HepG2 (cell line): ENCODE measurements around the gene TMEM80. TPM values are rescaled to one million over a fixed set of nuclear protein-coding genes. Genes with fewer than 3 reads are reported as not detected.

Experiments
- ATAC-seq: fragments of 200-7000 bp; cut with Tn5 transposase; 3 replicates; pipeline ENCODE4 v1.9.1; 2020; ENCODE audit warnings: mild to moderate bottlenecking, moderate library complexity
- BruUV-seq: library from RNA; stranded (reverse); fragments of 400-500 nt; replicated peaks from 2 replicates; lab custom pipeline; 2021; lab: Mats Ljungman, UMichigan
- CTCF ChIA-PET: fragments of 300-600 bp; formaldehyde crosslinking; extraction: SDS; loops from one replicate; lab custom pipeline; 2021; ENCODE audit warnings: low total read pairs, inconsistent platforms, low intra/inter-chr PET ratio; lab: Yijun Ruan, JAX
- POLR2A ChIA-PET: fragments of 350-600 bp; sonication (Branson Sonifier 250); formaldehyde crosslinking; loops from one replicate; lab custom pipeline; 2020; ENCODE audit warnings: antibody characterized with exemption, inconsistent platforms; lab: Yijun Ruan, JAX
- DNase-seq: peaks from one replicate; pipeline ENCODE4 v3.0.0-alpha.2; 2015; ENCODE audit warnings: low spot score
- FAIRE-seq: peaks from 3 replicates; lab custom pipeline; 2011; peaks lifted over from hg19 to GRCh38; lab: Jason Lieb, UNC
- H2AFZ ChIP-seq: one replicate; pipeline ENCODE4 v1.6.1; 2011; ENCODE audit warnings: low read length, inconsistent platforms
- H3K27ac ChIP-seq: fragments of 300-600 bp; 3 replicates; pipeline ENCODE4 v1.8.0; 2011; ENCODE audit warnings: mixed run types, mild to moderate bottlenecking, mixed read lengths, low read length, inconsistent platforms; ENCODE audit not compliant: insufficient read depth; ENCODE audit errors: extremely low read length
- H3K27me3 ChIP-seq, 2 experiments: fragments of 200-600 bp in 1 of 2; 2 replicates in 1 of 2; 3 replicates in 1 of 2; pipeline versions ENCODE4 v1.6.0 to v1.8.0; 2011; ENCODE audit warnings: low read length in 2 of 2, mild to moderate bottlenecking in 2 of 2, moderate library complexity in 2 of 2, inconsistent platforms in 1 of 2; ENCODE audit not compliant: insufficient read depth in 2 of 2, control insufficient read depth in 1 of 2
- H3K36me3 ChIP-seq, 2 experiments: fragments of 200-600 bp in 1 of 2; replicated peaks in 1 of 2; 2 replicates in 1 of 2; 3 replicates in 1 of 2; pipeline versions ENCODE4 v1.5.1 to v1.8.0; 2011; ENCODE audit warnings: low read length in 2 of 2, inconsistent platforms in 1 of 2; ENCODE audit not compliant: insufficient read depth in 2 of 2, control insufficient read depth in 1 of 2
- H3K4me1 ChIP-seq: 2 replicates; pipeline ENCODE4 v1.5.1; 2012; ENCODE audit warnings: low read length, inconsistent platforms; ENCODE audit not compliant: insufficient read depth
- H3K4me2 ChIP-seq: 2 replicates; pipeline ENCODE4 v1.6.0; 2011; ENCODE audit warnings: low read depth, low read length, inconsistent platforms
- H3K4me3 ChIP-seq, 3 experiments: fragments of 200-600 bp in 1 of 3; sonication (generic), shearing (Covaris generic) in 1 of 3; replicated peaks in 1 of 3; 2 replicates each; pipeline ENCODE4 v1.5.1; 2011 to 2016; ENCODE audit warnings: low read length in 3 of 3, inconsistent platforms in 2 of 3, low read depth in 2 of 3, mild to moderate bottlenecking in 2 of 3, control low read depth in 1 of 3, mixed read lengths in 1 of 3; ENCODE audit not compliant: insufficient read depth in 1 of 3
- H3K79me2 ChIP-seq: one replicate; pipeline ENCODE4 v1.6.1; 2011; ENCODE audit warnings: low read length, inconsistent platforms; ENCODE audit not compliant: insufficient read depth
- H3K9ac ChIP-seq: 2 replicates; pipeline ENCODE4 v1.6.0; 2011; ENCODE audit warnings: mild to moderate bottlenecking, low read depth, low read length, inconsistent platforms; ENCODE audit not compliant: insufficient read depth
- H3K9me3 ChIP-seq: 2 replicates; pipeline ENCODE4 v1.5.1; 2012; ENCODE audit warnings: mild to moderate bottlenecking, low read length
- H4K20me1 ChIP-seq: 2 replicates; pipeline ENCODE4 v1.6.0; 2011; ENCODE audit warnings: inconsistent platforms, mild to moderate bottlenecking, low read length, moderate library complexity; ENCODE audit not compliant: insufficient read depth
- HIC2 ChIP-seq: sonication (generic); formaldehyde crosslinking; IDR thresholded peaks from 2 replicates; pipeline ENCODE4 v1.9.0; 2022; ENCODE audit warnings: low read depth, missing genetic modification reagents
- NR2F6 ChIP-seq, 2 experiments: IDR thresholded peaks; 2 replicates each; pipeline ENCODE4 v1.6.1; 2016; ENCODE audit warnings: antibody characterized with exemption in 1 of 2, mild to moderate bottlenecking in 1 of 2
- PBX2 ChIP-seq: IDR thresholded peaks from 2 replicates; pipeline ENCODE4 v1.6.1; 2016; ENCODE audit warnings: control low read depth
- SP5 ChIP-seq: IDR thresholded peaks from 2 replicates; pipeline ENCODE4 v1.6.1; 2016; ENCODE audit warnings: low read depth, borderline replicate concordance
- ZEB1 ChIP-seq: IDR thresholded peaks from 2 replicates; pipeline ENCODE4 v1.6.1; 2012; ENCODE audit warnings: mild to moderate bottlenecking, low read depth, inconsistent platforms; ENCODE audit not compliant: insufficient replicate concordance
- ZNF276 ChIP-seq: sonication (generic); formaldehyde crosslinking; IDR thresholded peaks from 2 replicates; pipeline ENCODE4 v1.4.0; 2020; ENCODE audit warnings: mild to moderate bottlenecking, low read depth, missing genetic modification reagents
- ZNF407 ChIP-seq: sonication (generic); formaldehyde crosslinking; IDR thresholded peaks from one replicate; pipeline ENCODE4 v1.5.1; 2020; ENCODE audit warnings: mild to moderate bottlenecking, missing genetic modification reagents; ENCODE audit errors: not compliant biosample characterization
- WGBS: methylation state at CpG from one replicate; pipeline ENCODE4 v1.1.6; 2017; ENCODE audit warnings: low lambda C conversion rate; 5-methylcytosine and 5-hydroxymethylcytosine counted together
- in situ Hi-C: cut with HindIII; loops from 2 replicates; pipeline ENCODE4 v1.10.0; 2017; ENCODE audit warnings: low pct_unique_long_range_greater_than_20kb; ENCODE audit not compliant: extremely low pct_ligation_motif_present
- intact Hi-C: fragments of 100-400 bp; cut with micrococcal nuclease; formaldehyde crosslinking; loops from one replicate; pipeline ENCODE4 v1.10.0; 2022; ENCODE audit not compliant: unreplicated experiment
- polyA plus RNA-seq, 8 experiments: library from polyadenylated mRNA; depleted of rRNA in 3 of 8; stranded (reverse) in 7 of 8; unstranded in 1 of 8; fragments of >200 nt; fragmentation: Illumina TruSeq in 4 of 8; extraction: Trizol in 4 of 8; gene quantifications; 2 replicates each; pipeline versions ENCODE4 v1.2.1 to v1.2.3, GENCODE V29; 2011 to 2016; ENCODE audit warnings: low read depth in 4 of 8, missing spikeins in 1 of 8, mixed read lengths in 1 of 8; ENCODE audit not compliant: insufficient read depth in 1 of 8
- total RNA-seq, 5 experiments: library from RNA; depleted of rRNA; stranded (reverse); fragments of >200 nt; fragmentation: Illumina TruSeq; extraction: Trizol; gene quantifications; 2 replicates each; pipeline ENCODE4 v1.2.3, GENCODE V29; 2016; ENCODE audit warnings: low read depth in 1 of 5

The TMEM80 gene
- total and polyA plus RNA-seq, 2 of the 13 experiments (the other 11 are each of a cell fraction or from before 2014, with no cell fraction given) = 5.6 to 17.1 TPM

GRCh38 chr11:693415-693831 lies 2.2 kb upstream of the TMEM80 start (continued):
- no peak for TF ChIP-seq PBX2 (CRISPR knock-in tag)
- TF ChIP-seq, all 625 proteins: peak for 4

DNA sequence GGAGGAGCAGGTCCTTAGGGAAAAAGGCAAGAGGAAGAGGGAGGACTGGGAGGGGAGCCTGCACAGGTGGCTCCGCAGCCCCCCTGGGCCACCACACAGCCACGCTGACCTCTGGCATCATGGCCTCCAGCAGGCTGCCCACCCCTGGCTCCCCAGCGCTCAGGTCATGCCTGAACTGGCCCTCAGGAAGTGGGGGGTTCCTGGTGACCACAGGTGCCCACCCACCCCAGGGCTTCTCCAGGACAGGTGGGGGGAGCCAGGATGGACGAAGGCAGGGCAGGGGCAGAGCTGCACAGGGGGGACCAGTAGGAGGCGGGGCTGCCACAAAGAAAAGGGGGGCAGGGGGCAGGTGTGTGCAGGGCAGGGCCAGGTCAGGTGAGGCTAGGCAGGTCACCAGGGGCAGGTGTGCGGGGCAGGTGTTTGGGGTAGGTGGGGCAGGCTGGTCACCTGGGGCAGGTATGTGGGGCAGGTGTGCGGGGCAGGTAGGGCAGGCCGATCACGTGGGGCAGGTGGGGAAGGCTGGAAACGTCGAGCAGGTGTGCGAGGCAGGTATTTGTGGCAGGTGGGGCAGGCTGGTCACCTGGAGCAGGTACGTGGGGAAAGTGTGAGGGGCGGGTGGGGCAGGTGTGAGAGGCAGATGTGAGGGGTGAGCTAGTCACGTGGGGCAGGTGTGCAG lies 1.6 kb upstream of the TMEM80 start:
- intact Hi-C loops = no loop called here
- Histone ChIP-seq H3K9ac (peak overlapping the region; percentile 46; the same call in 1 of the 2 replicates), H3K27me3 (no peaks in the 10 kb centered on the region; a peak in 1 of 5 replicates), H3K4me1 (peaks cover 53% of the 10 kb centered on the region), H3K4me2 (peak overlapping the region; percentile 64), H3K9me3 (no peaks in the 10 kb centered on the region), H2AFZ (no peak overlapping the region), H3K36me3 (peaks cover 10 to 20% of the 10 kb centered on the region in 2 experiments; a peak in 4 of 5 replicates), H3K27ac (peak overlapping the region; percentile 6), H3K79me2 (peaks cover 48% of the 10 kb centered on the region), H4K20me1 (no peaks in the 10 kb centered on the region; the same call in 1 of the 2 replicates), H3K4me3 (peak overlapping the region; percentile 35 to 87 (median 86); a peak in 5 of 6 replicates)
- BruUV-seq = no TSS peak
- ATAC-seq (no peak), DNase-seq (no peak), FAIRE-seq (no peak)
- ChIA-PET CTCF (no interaction called here), POLR2A (interaction anchor here (0.7 to 6.1 kb wide), 6 partner anchors 13 to 125 kb away, joined by 3 to 191 read pairs (median 18); partner anchors contain the start of genes EPS8L2 and PNPLA2)
- WGBS = 62% methylated on average over 14 of the region's 15 CpGs
- in situ Hi-C loops = no loop called here
- TF ChIP-seq ZEB1 (peak; percentile 99), NR2F6 (IDR thresholded peaks at IDR 0.05) (no peak), NR2F6 (CRISPR knock-in tag; IDR thresholded peaks at IDR 0.05) (no peak), ZNF407 (CRISPR knock-in tag) (no peak), HIC2 (no peak), SP5 (no peak), ZNF276 (CRISPR knock-in tag) (no peak)
